22Rv1 (cell line): ENCODE measurements around the gene PIGO.

Experiments used
- H3K27ac ChIP-seq: fragments of 450-650 bp; 2 replicates; pipeline ENCODE4 v1.5.1; 2017
- CTCF ChIP-seq: fragments of 450-650 bp; IDR thresholded peaks from 2 replicates; pipeline ENCODE4 v1.5.1; 2017; ENCODE audit warnings: mild to moderate bottlenecking
- ZFX ChIP-seq: fragments of 450-650 bp; IDR thresholded peaks from 2 replicates; pipeline ENCODE4 v1.6.1; 2017; ENCODE audit warnings: antibody characterized with exemption, borderline replicate concordance

PIGO gene

GRCh38 chr9:35105126-35105525 lies 8.7 kb upstream of the PIGO start:
- H3K27ac ChIP-seq, result no peak overlapping the region
- TF ChIP-seq CTCF (no peak), ZFX (no peak)

GRCh38 chr9:35104586-35104985 lies 8.2 kb upstream of the PIGO start:
- no peak overlapping the region for H3K27ac ChIP-seq
- TF ChIP-seq CTCF (no peak), ZFX (no peak)

- H3K27ac ChIP-seq, result peak overlapping the region; percentile 76
- TF ChIP-seq ZFX (no peak), CTCF (no peak)
Observed at GRCh38 chr9:35103660-35104191, 7.3 kb upstream of the PIGO start.

GRCh38 chr9:35102769-35103659 lies 6.6 kb upstream of the PIGO start, which contains the start of gene STOML2:
TSS of gene STOML2 (minus strand) at chr9:35103131. CDS start at chr9:35103094, 37 bp downstream.
- TF ChIP-seq CTCF, result no peak
- TF ChIP-seq ZFX, result no peak
- peak within 1 kb of the TSS; percentile 76 for H3K27ac ChIP-seq

GRCh38 chr9:35102465-35102768 lies 6.0 kb upstream of the PIGO start:
- peak overlapping the region; percentile 76 for H3K27ac ChIP-seq
- TF ChIP-seq ZFX, result no peak
- TF ChIP-seq CTCF, result no peak

- TF ChIP-seq ZFX, result no peak
- no peak for TF ChIP-seq CTCF
- 0 out of 2 replicates have a peak overlapping the region, but pooled peaks have one; percentile 95 for H3K27ac ChIP-seq
Observed at GRCh38 chr9:35097573-35097972, 1.2 kb upstream of the PIGO start.

- H3K27ac ChIP-seq, result no peak overlapping the region
- TF ChIP-seq ZFX (no peak), CTCF (no peak)
Observed at GRCh38 chr9:35091536-35091935, 4.9 kb downstream of the PIGO start.
